GM12878 (cell line): Measurements from ENCODE around the gene SLCO3A1. TPM values are rescaled to one million over a fixed set of nuclear protein-coding genes. Genes with fewer than 3 reads are reported as not detected.

Source experiments
- BCL11A ChIP-seq: IDR thresholded peaks from 2 replicates; pipeline ENCODE4 v1.6.1; 2011; ENCODE audit warnings: low read depth, low read length
- E2F4 ChIP-seq: IDR thresholded peaks from 2 replicates; pipeline ENCODE4 v1.6.1; 2012; ENCODE audit warnings: low read depth, low read length, improper control_type of control experiment
- E4F1 ChIP-seq: fragments of 450-650 bp; IDR thresholded peaks from 2 replicates; pipeline ENCODE4 v1.6.1; 2018; ENCODE audit warnings: borderline replicate concordance, mild to moderate bottlenecking; ENCODE audit not compliant: partially characterized antibody
- EGR1 ChIP-seq, 2 experiments: IDR thresholded peaks; 1 replicate in 1 of 2; 2 replicates in 1 of 2; pipeline ENCODE4 v1.6.1; 2011 to 2012; ENCODE audit warnings: low read depth in 2 of 2, low read length in 2 of 2, borderline replicate concordance in 1 of 2, mild to moderate bottlenecking in 1 of 2, moderate library complexity in 1 of 2
- HSF1 ChIP-seq: fragments of 150-350 bp; IDR thresholded peaks from 2 replicates; pipeline ENCODE4 v1.6.1; 2014; ENCODE audit warnings: mild to moderate bottlenecking, low read depth, low read length
- IRF5 ChIP-seq: fragments of 450-650 bp; IDR thresholded peaks from 2 replicates; pipeline ENCODE4 v1.6.1; 2017; ENCODE audit warnings: borderline replicate concordance
- JUNB ChIP-seq: IDR thresholded peaks from 2 replicates; pipeline ENCODE4 v1.6.1; 2016; ENCODE audit warnings: antibody characterized with exemption, mild to moderate bottlenecking
- JUND ChIP-seq: IDR thresholded peaks from 2 replicates; pipeline ENCODE4 v1.6.1; 2012; ENCODE audit warnings: low read depth, mild to moderate bottlenecking, low read length, improper control_type of control experiment, moderate library complexity
- PBX3 ChIP-seq: IDR thresholded peaks from 2 replicates; pipeline ENCODE4 v1.6.1; 2011; ENCODE audit warnings: mild to moderate bottlenecking, low read depth, low read length, moderate library complexity; ENCODE audit not compliant: insufficient replicate concordance
- SIN3A ChIP-seq: IDR thresholded peaks from 2 replicates; pipeline ENCODE4 v1.6.1; 2012; ENCODE audit warnings: low read depth, low read length, improper control_type of control experiment
- SUPT20H ChIP-seq: IDR thresholded peaks from 2 replicates; pipeline ENCODE4 v1.6.1; 2011; ENCODE audit warnings: low read depth, mild to moderate bottlenecking, low read length, moderate library complexity, borderline replicate concordance; ENCODE audit not compliant: control insufficient read depth
- USF1 ChIP-seq: IDR thresholded peaks from 2 replicates; pipeline ENCODE4 v1.6.1; 2011; ENCODE audit warnings: borderline replicate concordance, low read depth, mild to moderate bottlenecking, moderate library complexity, mixed read lengths, low read length; ENCODE audit not compliant: insufficient read depth; ENCODE audit errors: extremely low read length
- ZNF274 ChIP-seq: IDR thresholded peaks from one replicate; pipeline ENCODE4 v1.8.0; 2011; ENCODE audit not compliant: insufficient read length, insufficient read depth
- polyA plus RNA-seq, 11 experiments: library from polyadenylated mRNA; depleted of rRNA in 4 of 11; unstranded in 6 of 11; stranded (reverse) in 5 of 11; fragments of >200 nt; fragmentation: Nextera tagmentation in 4 of 11; fragmentation: Illumina TruSeq in 1 of 11; extraction: Ambion mirVana in 4 of 11; extraction: Trizol in 1 of 11; gene quantifications; 1 replicate in 1 of 11; 2 replicates in 10 of 11; pipeline versions ENCODE4 v1.2.1 to v1.2.3, GENCODE V29; 2011 to 2016; ENCODE audit warnings: inconsistent platforms in 2 of 11, missing spikeins in 2 of 11, low read depth in 1 of 11
- total RNA-seq, 4 experiments: library from RNA; depleted of rRNA in 3 of 4; stranded (reverse); fragments of >200 nt in 3 of 4; fragmentation: Illumina TruSeq in 1 of 4; extraction: Trizol in 1 of 4; gene quantifications; 2 replicates each; pipeline versions ENCODE4 v1.2.1 to v1.2.3, GENCODE V29; 2013 to 2021

The SLCO3A1 gene
- total and polyA plus RNA-seq, 10 of the 15 experiments (the other 5 are each of a cell fraction or from before 2014, with no cell fraction given), result 0.05 to 5.9 (median 0.31) TPM

- TF ChIP-seq E2F4 (no peak), BCL11A (peak; percentile 93), ZNF274 (no peak), IRF5 (no peak), JUND (peak; percentile 52; the same call in 1 of the 2 replicates), PBX3 (no peak), JUNB (peak; percentile 58), EGR1 (IDR thresholded peaks at IDR 0.05; ENCODE audit: borderline replicate concordance in 1 of 2, low read depth in 2 of 2, low read length in 2 of 2) (no peak), E4F1 (no peak), SUPT20H (no peak), SIN3A (no peak), USF1 (no peak), HSF1 (no peak)
Measured at GRCh38 chr15:91857772-91858171, 4.3 kb downstream of the SLCO3A1 start (continued).
